ENCODE data around the gene TENM4. TPM values are rescaled to one million over a fixed set of nuclear protein-coding genes. Genes with fewer than 3 reads are reported as not detected.

The TENM4 gene
- polyA plus RNA-seq, 3 donors, result 0.31 to 1.7 TPM; not detected in 1

GRCh38 chr11:79165908-79166307 is 274.9 kb downstream of the TENM4 start:
- H3K36me3 Mint-ChIP-seq, result no peaks in the 10 kb centered on the region
- no peak overlapping the region for H3K4me3 ChIP-seq (replicated peaks in 1 of 3; ENCODE audit: low read depth in 2 of 3, low read length in 3 of 3)
- no peak overlapping the region for H3K27ac ChIP-seq (ENCODE audit: low read depth in 1 of 2, low read length in 2 of 2)
- H4K20me1 ChIP-seq (ENCODE audit: insufficient read depth, low read length), result no peaks in the 10 kb centered on the region
- no peak for DNase-seq
- no peaks in the 10 kb centered on the region for H3K36me3 ChIP-seq (replicated peaks in 1 of 2; ENCODE audit: control insufficient read depth in 1 of 2, insufficient read depth in 2 of 2, low read length in 2 of 2)
- H3K4me1 ChIP-seq (ENCODE audit: control insufficient read depth in 1 of 2, insufficient read depth in 2 of 2, low read length in 2 of 2), result no peaks in the 10 kb centered on the region
- WGBS (ENCODE audit: insufficient coverage), result 71% methylated on average over 1 of the region's 2 CpGs
- intact Hi-C loops (cut with micrococcal nuclease), result no loop called here
- no peak overlapping the region for H3K4me2 ChIP-seq (replicated peaks; ENCODE audit: extremely low read depth, low read length, poor library complexity, severe bottlenecking)
- no peak overlapping the region for H3K9ac ChIP-seq (ENCODE audit: insufficient read depth, low read length, poor library complexity, severe bottlenecking)
- H3K27me3 ChIP-seq (ENCODE audit: control insufficient read depth in 2 of 2, insufficient read depth in 2 of 2, low read length in 2 of 2), result no peaks in the 10 kb centered on the region
- H3K27ac Mint-ChIP-seq, result no peak overlapping the region
- no peaks in the 10 kb centered on the region for H3K9me3 ChIP-seq (replicated peaks in 1 of 2; ENCODE audit: control insufficient read depth in 1 of 2, insufficient read depth in 1 of 2, low read length in 2 of 2)
- no peak overlapping the region for H3K4me3 Mint-ChIP-seq
- no peak overlapping the region for H2AFZ ChIP-seq (ENCODE audit: insufficient read depth, low read depth, low read length, poor library complexity, severe bottlenecking)
- TF ChIP-seq CTCF (IDR thresholded peaks at IDR 0.05), result no peak
- H3K4me1 Mint-ChIP-seq, result no peaks in the 10 kb centered on the region
- peaks cover 0 to 3% (median 0%) of the 10 kb centered on the region in 7 donors for H3K9me3 Mint-ChIP-seq
- H3K79me2 ChIP-seq (ENCODE audit: insufficient read depth, low read length), result no peaks in the 10 kb centered on the region
- peaks cover 3 to 12% (median 6%) of the 10 kb centered on the region in 3 donors for H3K27me3 Mint-ChIP-seq (ENCODE audit: low read depth in 3 of 3)

GRCh38 chr11:79160791-79161403 is 279.9 kb downstream of the TENM4 start:
- H3K4me1 Mint-ChIP-seq, result no peaks in the 10 kb centered on the region
- no peak overlapping the region for H3K4me3 Mint-ChIP-seq
- H3K4me3 ChIP-seq (replicated peaks in 1 of 3; ENCODE audit: low read depth in 2 of 3, low read length in 3 of 3), result no peak overlapping the region
- H3K9me3 ChIP-seq (replicated peaks in 1 of 2; ENCODE audit: control insufficient read depth in 1 of 2, insufficient read depth in 1 of 2, low read length in 2 of 2), result no peaks in the 10 kb centered on the region
- intact Hi-C loops (cut with micrococcal nuclease), result no loop called here
- H3K27me3 Mint-ChIP-seq (ENCODE audit: low read depth in 3 of 3), result peaks cover 3 to 7% (median 4%) of the 10 kb centered on the region in 3 donors
- no peaks in the 10 kb centered on the region for H3K27me3 ChIP-seq (ENCODE audit: control insufficient read depth in 2 of 2, insufficient read depth in 2 of 2, low read length in 2 of 2)
- H3K9me3 Mint-ChIP-seq, result peaks cover 0 to 2% (median 0%) of the 10 kb centered on the region in 7 donors
- no peaks in the 10 kb centered on the region for H3K79me2 ChIP-seq (ENCODE audit: insufficient read depth, low read length)
- TF ChIP-seq CTCF (IDR thresholded peaks at IDR 0.05), result no peak
- no peaks in the 10 kb centered on the region for H4K20me1 ChIP-seq (ENCODE audit: insufficient read depth, low read length)
- H3K36me3 Mint-ChIP-seq, result no peaks in the 10 kb centered on the region
- 67% methylated on average over 2 of the region's 5 CpGs for WGBS (ENCODE audit: insufficient coverage)
- H3K9ac ChIP-seq (ENCODE audit: insufficient read depth, low read length, poor library complexity, severe bottlenecking), result no peak overlapping the region
- H3K36me3 ChIP-seq (replicated peaks in 1 of 2; ENCODE audit: control insufficient read depth in 1 of 2, insufficient read depth in 2 of 2, low read length in 2 of 2), result no peaks in the 10 kb centered on the region
- H3K4me2 ChIP-seq (replicated peaks; ENCODE audit: extremely low read depth, low read length, poor library complexity, severe bottlenecking), result no peak overlapping the region
- H3K4me1 ChIP-seq (ENCODE audit: control insufficient read depth in 1 of 2, insufficient read depth in 2 of 2, low read length in 2 of 2), result no peaks in the 10 kb centered on the region
- H3K27ac ChIP-seq (ENCODE audit: low read depth in 1 of 2, low read length in 2 of 2), result no peak overlapping the region
- no peak overlapping the region for H2AFZ ChIP-seq (ENCODE audit: insufficient read depth, low read depth, low read length, poor library complexity, severe bottlenecking)
- no peak overlapping the region for H3K27ac Mint-ChIP-seq
- no peak for DNase-seq

Measured in CD14-positive monocyte (primary cell).